Fibroblast of skin of right biceps (primary cell): ENCODE results near the gene CD109.

Source experiments
- DNase-seq: peaks from one replicate; pipeline ENCODE4 v3.0.0-alpha.2; 2013

Gene CD109

DNA sequence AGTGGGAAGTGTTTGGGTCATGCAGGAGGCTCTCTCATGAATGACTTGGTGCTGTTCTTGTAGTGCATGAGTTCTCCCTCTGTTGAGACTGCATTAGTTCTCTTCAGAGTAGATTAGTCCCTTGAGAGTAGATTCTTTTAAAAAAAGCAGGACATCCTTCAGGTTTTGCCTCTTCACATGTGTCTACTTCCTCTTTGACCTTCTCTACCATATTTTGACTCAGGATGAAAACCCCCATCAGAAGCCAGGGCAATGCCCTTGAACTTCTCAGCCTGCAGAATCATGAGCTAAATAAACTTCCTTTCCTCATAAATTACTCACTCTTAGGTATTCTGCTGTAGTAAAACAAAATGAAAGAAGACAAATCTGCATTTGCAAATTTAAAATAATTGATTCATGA lies 170.3 kb downstream of the CD109 start:
- no peak for DNase-seq

- no peak for DNase-seq
Observed at GRCh38 chr6:73867411-73867810, 171.4 kb downstream of the CD109 start.

GRCh38 chr6:73870907-73871306 lies 174.9 kb downstream of the CD109 start:
- DNase-seq: no peak

DNA sequence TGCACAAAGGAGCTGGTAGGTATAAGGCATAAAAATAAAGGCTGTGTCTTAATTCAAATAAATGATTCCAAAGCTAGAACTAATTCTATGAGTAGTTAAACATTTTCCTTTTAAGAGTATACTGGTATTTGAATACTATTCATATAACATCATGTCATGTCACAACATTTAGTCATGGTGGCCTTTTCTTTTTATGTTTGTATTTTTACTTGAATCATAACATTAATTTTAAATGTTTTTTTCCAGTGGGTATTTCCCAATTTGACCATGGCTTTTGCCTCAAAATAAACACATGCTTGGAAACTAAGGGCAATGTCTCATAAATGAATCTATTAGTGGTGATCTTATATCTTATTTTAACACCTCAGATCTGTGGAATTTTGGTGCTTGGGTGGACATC lies 177.1 kb downstream of the CD109 start:
- no peak for DNase-seq
